Left renal pelvis (tissue), 4 donors: Measurements from ENCODE around the gene SLC6A7. TPM values are rescaled to one million over a fixed set of nuclear protein-coding genes. Genes with fewer than 3 reads are reported as not detected.

Source experiments
- DNase-seq, 4 donors: peaks; one replicate each; pipeline ENCODE4 v3.0.0-alpha.2; 2013; ENCODE audit warnings: low read depth in 4 of 4, low spot score in 3 of 4
- polyA plus RNA-seq, 4 donors: library from polyadenylated mRNA; unstranded; fragments of 120-200 nt; gene quantifications; one replicate each; pipeline ENCODE4 v1.2.1, GENCODE V29; 2013; ENCODE audit not compliant: insufficient read length in 4 of 4

Gene SLC6A7
- polyA plus RNA-seq, 4 donors = 0.06 to 0.13 (median 0.11) TPM; not detected in 1

- DNase-seq = no peak
These were observed 1.6 kb upstream of the SLC6A7 start for GRCh38 chr5:150188146-150188842.

DNA sequence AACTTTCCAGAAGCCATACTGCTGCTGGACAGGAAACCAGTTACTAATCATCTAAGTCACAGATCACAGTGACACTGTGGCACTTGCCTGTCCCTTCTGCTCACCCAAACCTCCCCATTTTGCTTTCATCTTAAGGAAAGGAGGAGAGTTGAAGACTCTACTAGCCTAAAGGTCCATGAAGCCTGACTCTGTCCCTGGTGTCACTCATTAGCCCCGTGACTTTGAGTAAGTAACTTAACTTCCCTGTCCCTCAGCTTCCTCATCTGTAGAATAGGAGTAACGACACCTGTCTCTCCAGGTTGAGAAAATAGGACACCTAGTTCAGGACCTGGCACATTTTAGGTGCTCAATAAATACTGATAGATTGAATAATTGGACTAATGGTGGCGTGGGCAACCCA, 536 bp upstream of the SLC6A7 start:
- DNase-seq = no peak

- no peak for DNase-seq
These were observed 679 bp downstream of the SLC6A7 start for GRCh38 chr5:150190503-150190979.

DNA sequence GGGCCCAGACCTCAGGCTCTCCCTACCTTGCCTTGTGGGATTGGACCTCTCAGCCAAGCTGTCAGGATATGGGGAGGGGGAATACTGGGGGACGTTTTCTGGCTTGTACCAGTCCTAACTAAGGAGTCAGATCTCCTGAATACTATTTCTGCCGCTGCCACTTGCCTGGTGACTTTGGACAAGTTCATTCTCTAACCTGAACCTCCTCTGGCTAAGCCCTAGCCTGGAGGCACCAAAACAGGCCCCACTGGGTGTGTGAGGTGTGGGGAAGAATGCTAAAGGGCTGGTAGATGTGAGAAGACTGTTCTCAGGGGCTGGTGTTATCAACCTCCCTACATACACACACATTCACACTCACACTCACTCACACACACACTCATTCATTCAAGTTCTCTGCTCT, 1.1 kb downstream of the SLC6A7 start:
- no peak for DNase-seq

DNA sequence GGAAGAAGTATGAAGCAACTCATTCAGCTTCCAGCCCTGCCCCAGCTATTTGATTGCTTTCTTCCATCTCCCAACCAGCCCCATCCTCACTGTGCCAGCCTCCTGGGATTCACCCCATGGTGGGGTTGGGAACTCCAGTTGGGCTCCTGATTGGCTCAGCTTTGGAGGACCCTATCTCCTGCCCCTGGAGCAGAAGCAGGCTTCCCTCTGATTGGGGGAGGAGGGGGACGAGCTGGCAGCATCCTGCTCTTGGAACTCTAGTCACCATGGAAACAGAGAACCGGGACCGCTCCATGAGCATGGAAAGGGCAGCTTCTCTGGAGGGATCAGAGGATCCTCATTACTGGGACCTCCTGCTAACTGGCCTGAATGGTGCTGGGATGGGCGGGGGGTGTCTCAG, 2.6 kb downstream of the SLC6A7 start:
- no peak for DNase-seq

DNA sequence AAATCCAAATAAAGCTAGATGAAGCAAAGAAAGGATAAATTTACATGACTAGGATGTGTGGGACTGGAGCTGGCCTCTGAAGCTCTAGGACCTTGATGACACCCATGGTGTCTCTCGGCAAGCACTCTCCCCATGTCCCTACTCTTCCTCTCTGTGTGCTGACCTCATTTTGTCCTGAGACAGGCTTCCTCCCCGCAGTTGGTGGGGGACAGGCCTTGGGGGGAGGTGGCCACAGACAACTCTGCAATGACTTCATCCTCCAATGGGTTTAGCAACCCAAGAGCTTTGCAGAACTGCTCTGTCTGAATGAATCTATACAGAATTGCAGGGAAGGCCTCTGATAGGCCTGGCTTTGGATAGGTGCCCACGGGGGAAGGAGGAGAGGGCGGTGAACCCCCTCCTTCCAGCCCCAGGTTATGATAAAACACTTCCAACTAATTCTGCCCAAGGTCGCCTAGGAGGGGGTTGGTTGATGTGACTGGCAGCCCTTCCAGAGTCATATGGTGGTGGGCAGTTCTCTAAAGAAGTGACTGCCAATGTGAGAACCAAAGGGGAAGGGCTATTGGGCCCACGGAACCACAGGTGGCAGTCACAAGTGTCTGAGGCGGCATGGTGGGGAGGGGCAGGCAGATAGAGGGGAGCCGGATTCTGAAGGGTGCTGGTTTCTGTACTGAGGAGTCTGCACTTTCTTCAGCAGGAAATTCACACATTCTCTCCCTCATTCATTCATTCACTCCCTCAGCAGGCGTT, 6.0 kb downstream of the SLC6A7 start:
- DNase-seq = no peak

GRCh38 chr5:150196514-150196913, 6.7 kb downstream of the SLC6A7 start:
- no peak for DNase-seq

DNA sequence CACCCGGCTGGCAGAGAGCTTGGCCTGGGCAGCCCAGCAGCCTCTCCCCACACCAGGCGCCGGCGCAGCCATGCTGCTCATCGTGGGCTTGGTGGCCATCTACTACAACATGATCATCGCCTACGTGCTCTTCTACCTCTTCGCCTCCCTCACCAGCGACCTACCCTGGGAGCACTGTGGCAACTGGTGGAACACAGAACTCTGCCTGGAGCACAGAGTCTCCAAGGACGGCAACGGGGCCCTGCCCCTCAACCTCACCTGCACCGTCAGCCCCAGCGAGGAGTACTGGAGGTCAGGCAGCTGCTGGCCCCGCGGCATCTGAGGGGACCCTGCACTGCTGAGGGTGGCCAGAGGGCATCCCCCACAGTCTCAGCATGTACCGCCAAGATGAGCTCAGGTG, 7.1 kb downstream of the SLC6A7 start:
- no peak for DNase-seq

DNA sequence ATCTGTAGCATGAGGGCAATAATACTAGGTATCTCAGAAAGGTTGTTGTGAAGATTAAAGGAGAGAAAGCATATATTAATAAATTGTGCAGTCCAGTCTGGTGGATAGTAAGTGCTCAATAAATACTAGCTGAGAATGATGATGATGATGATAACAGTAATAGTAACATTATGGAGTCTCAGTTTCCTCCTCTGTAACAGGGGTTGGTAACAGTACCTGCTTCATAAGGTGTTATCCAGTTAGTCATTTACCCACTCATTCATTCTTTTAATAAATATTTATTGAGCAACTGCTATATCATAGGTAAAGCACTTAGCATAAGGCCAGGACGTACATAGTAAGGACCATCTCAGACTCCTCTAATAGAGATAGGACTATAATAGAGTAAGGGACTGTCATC, 7.6 kb downstream of the SLC6A7 start:
- no peak for DNase-seq

DNA sequence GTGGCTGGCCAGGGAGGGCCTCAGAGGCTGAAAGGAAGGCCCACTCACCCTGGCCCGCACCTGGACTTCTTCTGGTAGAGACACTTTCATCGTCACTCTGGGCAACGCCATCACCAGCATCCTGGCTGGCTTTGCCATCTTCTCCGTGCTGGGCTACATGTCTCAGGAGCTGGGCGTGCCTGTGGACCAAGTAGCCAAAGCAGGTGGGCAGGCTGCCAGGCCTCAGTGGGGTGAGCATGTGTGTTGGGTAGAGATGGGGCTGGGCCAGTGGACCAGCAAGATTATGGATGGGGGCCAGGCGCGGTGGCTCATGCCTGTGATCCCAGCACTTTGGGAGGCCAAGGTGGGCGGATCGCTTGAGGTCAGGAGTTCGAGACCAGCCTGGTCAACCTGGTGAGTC, 12.6 kb downstream of the SLC6A7 start:
- DNase-seq = no peak

GRCh38 chr5:150203832-150204589, 14.1 kb downstream of the SLC6A7 start:
- no peak for DNase-seq

DNA sequence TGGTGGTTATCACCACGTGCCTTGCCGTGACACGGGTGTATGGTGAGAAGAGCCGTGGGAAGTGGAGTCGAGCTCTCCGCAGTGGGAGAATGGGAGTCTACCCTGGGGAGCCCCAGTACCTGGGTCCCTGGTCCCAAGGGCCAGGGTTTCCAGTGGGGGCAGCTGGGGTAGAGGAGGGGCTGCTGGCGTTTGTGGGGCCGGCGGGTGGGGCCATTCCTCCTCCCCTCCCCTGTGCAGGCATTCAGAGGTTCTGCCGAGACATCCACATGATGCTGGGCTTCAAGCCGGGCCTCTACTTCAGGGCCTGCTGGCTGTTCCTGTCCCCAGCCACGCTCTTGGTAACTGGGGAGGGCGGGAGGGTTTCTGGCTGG, 14.7 kb downstream of the SLC6A7 start:
- DNase-seq = no peak

DNA sequence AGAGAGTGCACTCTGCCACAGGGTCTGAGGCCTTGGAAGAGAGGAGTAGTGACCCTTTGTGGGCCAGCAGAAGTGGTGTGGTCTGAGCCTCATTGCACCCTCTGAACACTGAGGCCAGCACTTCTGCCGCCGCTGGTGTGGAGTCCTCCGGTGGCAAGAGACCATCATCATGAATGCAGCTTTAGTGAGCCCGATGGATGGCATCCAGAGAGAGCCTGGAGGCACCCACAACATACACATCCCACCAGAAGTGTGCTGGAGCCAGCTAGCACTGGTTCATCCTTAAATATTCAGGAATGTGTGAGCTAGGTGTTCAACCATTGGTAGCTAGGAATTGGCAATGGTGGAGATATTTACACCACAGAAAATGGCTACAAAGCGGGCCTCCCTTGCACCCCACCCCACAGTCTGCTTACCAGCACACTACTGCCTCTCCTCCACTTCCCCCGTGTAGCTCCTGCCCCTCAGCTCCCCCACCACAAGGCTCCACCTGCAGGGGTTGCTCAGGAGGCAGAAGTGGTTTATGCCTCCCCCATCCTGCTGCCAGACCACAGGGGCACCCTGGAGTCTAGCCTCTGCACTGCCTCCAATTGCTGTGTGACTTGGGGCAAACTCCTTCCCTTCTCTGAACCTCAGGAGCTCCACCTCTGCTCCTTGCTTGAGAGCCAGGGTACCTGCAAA, 16.4 kb downstream of the SLC6A7 start:
- no peak for DNase-seq

- no peak for DNase-seq
These were observed 16.9 kb downstream of the SLC6A7 start for GRCh38 chr5:150206779-150207115.

DNA sequence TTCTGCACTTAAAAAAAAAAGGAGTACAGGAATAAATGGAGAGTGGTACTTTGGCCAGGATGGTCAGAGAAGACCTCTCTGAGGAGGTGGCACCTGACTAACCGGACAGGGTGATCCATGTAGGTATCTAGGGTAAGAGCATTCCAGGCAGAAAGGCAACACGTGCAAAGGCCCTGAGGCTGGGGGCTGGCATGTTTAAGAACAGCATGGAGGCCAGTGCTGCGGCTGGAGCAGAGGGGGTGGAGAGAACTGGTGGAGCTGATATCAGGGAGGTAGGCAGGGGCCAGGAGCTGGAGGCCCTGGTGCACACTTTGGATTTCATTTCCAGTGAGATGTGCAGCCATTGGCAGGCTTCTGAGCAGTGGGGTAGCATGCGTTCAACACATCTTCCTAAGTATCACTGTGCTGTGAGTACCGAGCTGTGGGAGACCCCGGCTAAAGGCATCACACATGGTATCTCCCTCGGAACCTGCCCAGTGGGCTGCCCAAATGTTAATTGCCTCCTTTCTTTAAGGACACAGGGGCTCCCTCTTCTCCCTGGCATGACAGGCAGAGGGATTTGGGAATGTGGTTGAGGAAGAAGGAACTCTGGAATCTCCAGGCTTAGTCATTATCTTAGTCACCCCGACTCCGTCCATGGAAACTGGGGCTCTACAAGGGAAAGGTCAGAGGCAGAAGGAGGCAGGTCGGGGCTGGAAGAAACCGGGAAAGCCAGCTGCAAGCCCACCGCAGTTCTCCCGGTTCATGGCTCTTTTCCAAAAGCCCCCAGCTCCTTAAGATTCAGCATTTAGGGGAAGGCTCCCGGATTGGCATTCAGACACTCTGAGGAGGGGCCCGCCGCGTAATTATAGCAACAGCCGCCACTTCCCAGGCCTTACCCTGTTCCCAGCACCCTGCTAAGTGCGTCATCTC, 18.6 kb downstream of the SLC6A7 start:
- DNase-seq = no peak

DNA sequence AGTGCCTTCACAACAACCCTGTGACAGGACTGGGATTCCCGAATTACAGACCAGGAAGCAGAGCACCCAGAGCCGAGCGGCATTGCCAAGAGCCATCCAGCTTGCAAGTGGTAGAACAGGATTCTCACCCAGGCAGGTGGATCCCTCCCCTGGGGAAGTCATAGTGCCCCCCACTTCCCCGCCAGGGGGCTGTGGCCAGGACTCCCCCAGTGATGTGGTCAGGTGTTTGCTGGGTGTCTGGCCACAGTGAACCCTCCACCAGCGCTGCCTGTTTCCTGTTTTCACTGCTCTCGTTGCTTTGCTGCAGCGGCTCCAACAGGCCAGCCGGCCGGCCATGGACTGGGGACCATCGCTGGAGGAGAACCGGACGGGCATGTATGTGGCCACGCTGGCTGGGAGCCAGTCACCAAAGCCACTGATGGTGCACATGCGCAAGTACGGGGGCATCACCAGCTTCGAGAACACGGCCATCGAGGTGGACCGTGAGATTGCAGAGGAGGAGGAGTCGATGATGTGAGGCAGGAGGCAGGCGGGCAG, 19.3 kb downstream of the SLC6A7 start:
- DNase-seq = no peak

- no peak for DNase-seq
These were observed 20.8 kb downstream of the SLC6A7 start for GRCh38 chr5:150210644-150211043.

DNA sequence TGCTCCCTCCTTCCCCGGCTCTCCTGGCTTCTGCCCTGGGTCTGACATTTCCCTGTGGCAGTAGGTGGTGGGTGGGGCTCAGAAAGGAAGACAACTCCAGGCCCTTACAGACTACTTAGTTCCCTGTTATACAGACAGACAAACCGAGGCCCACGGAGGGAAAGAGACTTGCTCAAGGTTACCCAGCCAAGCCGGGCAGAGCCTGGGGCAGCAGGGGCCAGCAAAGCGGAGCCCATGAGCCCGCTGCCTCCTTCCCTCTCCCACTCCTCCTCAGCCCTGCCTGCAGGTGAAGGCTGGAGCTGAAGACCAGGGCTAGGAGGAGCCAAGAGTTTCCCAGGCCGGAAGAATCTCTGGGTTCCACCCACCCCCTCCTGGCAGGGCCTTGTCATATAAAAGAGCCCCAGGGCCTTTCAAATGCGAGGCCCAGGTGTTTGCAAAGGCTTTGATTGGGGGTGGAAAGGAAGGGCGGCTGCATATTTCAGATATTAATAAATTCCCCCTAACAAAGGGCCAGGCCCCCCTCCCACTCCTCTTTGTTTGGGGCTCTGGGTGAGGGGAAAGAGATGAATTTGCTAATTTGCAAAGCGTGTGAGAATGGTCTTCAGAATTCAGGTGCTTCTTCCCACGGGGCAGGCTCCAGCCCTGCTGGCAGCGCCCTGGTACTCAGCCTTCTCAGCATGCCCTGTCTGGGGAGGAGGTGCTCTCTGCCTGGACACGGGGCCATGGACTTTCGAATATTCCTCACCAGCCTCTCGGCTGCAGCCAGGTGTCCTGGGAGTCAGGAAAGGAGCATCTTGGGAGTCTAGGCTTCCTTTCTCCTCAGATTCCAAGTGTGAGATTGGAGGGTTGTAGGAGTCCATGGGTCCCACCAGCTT, 21.5 kb downstream of the SLC6A7 start:
- DNase-seq = no peak

DNA sequence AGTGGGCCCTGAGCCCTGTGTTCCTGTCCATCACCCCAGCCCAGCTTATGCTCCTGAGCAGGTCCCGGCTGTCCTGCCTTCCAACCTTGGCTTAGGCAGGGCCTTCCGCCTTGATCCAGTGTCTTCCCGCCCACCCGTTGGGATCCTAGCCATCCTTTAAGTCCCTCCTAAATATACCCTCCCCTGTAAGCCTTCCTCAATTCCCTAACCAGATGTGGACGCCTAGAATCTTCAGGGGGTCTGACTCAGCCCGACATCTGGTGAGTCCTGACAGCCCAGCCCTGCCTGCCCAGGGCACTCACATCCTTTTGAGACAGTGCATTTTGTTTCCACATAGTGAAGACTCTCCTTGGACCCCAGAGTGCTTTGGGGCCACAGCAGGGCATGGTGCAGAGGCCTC, 23.7 kb downstream of the SLC6A7 start:
- DNase-seq = no peak
